ENCODE results near the gene TGM2. TPM values are rescaled to one million over a fixed set of nuclear protein-coding genes. Genes with fewer than 3 reads are reported as not detected.

Gene TGM2
- polyA plus RNA-seq, 1 donor (not counting 4 experiments of a cell fraction or from before 2014, with no cell fraction given) = 18.7 TPM

GRCh38 chr20:38130687-38131587 lies 34.1 kb downstream of the TGM2 start:
- TF ChIP-seq EZH2 (IDR thresholded peaks at IDR 0.05; ENCODE audit: low read length) = no peak
- TF ChIP-seq, protein P1, sequence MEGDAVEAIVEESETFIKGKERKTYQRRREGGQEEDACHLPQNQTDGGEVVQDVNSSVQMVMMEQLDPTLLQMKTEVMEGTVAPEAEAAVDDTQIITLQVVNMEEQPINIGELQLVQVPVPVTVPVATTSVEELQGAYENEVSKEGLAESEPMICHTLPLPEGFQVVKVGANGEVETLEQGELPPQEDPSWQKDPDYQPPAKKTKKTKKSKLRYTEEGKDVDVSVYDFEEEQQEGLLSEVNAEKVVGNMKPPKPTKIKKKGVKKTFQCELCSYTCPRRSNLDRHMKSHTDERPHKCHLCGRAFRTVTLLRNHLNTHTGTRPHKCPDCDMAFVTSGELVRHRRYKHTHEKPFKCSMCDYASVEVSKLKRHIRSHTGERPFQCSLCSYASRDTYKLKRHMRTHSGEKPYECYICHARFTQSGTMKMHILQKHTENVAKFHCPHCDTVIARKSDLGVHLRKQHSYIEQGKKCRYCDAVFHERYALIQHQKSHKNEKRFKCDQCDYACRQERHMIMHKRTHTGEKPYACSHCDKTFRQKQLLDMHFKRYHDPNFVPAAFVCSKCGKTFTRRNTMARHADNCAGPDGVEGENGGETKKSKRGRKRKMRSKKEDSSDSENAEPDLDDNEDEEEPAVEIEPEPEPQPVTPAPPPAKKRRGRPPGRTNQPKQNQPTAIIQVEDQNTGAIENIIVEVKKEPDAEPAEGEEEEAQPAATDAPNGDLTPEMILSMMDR (optimal IDR thresholded peaks at IDR 0.05 in 1 of 3, IDR thresholded peaks at IDR 0.05 in 1 of 3, conservative IDR thresholded peaks at IDR 0.05 in 1 of 3; ENCODE audit: extremely low read depth in 1 of 3, insufficient read depth in 2 of 3, low read length in 3 of 3) = no peak
- H3K27me3 ChIP-seq (ENCODE audit: control insufficient read depth, extremely low read depth, insufficient read depth, low read length) = no peaks in the 10 kb centered on the region
- peaks cover 0 to 2% of the 10 kb centered on the region in 2 experiments for H3K36me3 ChIP-seq (ENCODE audit: control insufficient read depth in 2 of 2, extremely low read depth in 1 of 2, insufficient read depth in 2 of 2, low read length in 2 of 2)
- no peak overlapping the region for H3K4me3 ChIP-seq (ENCODE audit: control insufficient read depth in 2 of 3, extremely low read depth in 1 of 3, insufficient read depth in 2 of 3, low read depth in 1 of 3, low read length in 3 of 3)
- no peak overlapping the region for H3K9ac ChIP-seq (ENCODE audit: control insufficient read depth, extremely low read depth, insufficient read depth, low read length)
- H3K27ac ChIP-seq (ENCODE audit: control insufficient read depth, insufficient read depth, low read length) = no peak overlapping the region
- dilution Hi-C loops (cut with MboI; ENCODE audit: extremely low pct_ligation_motif_present, low sequenced_read_pairs) = no loop called here
- DNase-seq (ENCODE audit: low read depth, low spot score) = no peak
- FAIRE-seq = no peak
- no peaks in the 10 kb centered on the region for H4K20me1 ChIP-seq (ENCODE audit: control insufficient read depth, extremely low read depth, insufficient read depth, low read length)
- H3K9me3 ChIP-seq (ENCODE audit: control insufficient read depth, low read depth, low read length) = no peaks in the 10 kb centered on the region
- no peaks in the 10 kb centered on the region for H3K9me1 ChIP-seq (ENCODE audit: control insufficient read depth, extremely low read depth, insufficient read depth, low read length)
- no peaks in the 10 kb centered on the region for H3K79me2 ChIP-seq (ENCODE audit: control insufficient read depth, insufficient read depth, low read length)
- peaks cover 20% of the 10 kb centered on the region for H3K4me1 ChIP-seq (ENCODE audit: control insufficient read depth, extremely low read depth, insufficient read depth, low read length)
- no peak overlapping the region for H3K4me2 ChIP-seq (ENCODE audit: control insufficient read depth, extremely low read depth, insufficient read depth, low read depth, low read length)
- no peak overlapping the region for H2AFZ ChIP-seq (ENCODE audit: control insufficient read depth, low read length)

DNA sequence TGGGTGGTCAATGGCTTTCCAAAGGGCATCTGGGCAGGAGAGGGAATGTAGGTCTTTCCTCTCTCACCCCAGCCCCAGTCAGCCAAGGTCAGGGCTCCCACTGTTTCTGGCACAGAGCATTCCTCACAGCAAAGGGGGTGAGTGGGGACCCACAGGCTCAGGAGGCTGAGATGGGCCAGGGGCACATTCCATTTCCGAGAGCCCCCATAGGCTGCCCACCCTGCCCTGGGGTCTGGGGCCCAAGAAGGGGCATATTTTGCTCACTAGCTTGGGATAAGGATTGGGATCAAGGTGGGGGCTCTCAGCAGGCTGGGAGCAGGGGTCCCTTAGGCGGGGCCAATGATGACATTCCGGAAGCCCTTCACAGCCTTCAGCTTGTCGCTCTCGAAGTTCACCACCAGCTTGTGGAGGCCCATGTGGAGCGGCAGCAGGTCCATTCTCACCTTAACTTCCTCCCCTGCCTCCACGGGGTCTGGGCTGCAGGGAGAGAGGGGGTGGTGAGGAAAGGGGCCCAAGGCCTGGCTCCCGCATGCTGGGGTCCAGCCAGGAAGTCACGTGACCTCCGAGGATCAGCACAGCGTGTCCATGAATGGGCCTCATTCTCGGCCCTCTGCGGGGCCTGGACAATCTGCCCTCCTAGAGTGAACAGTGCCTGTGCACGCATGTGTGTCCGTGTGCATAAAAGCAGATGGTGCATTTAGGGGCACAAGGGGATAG lies 35.0 kb downstream of the TGM2 start:
- H3K79me2 ChIP-seq (ENCODE audit: control insufficient read depth, insufficient read depth, low read length) = no peaks in the 10 kb centered on the region
- no peak overlapping the region for H3K4me2 ChIP-seq (ENCODE audit: control insufficient read depth, extremely low read depth, insufficient read depth, low read depth, low read length)
- no peak overlapping the region for H3K4me3 ChIP-seq (ENCODE audit: control insufficient read depth in 2 of 3, extremely low read depth in 1 of 3, insufficient read depth in 2 of 3, low read depth in 1 of 3, low read length in 3 of 3)
- H3K9ac ChIP-seq (ENCODE audit: control insufficient read depth, extremely low read depth, insufficient read depth, low read length) = no peak overlapping the region
- H3K4me1 ChIP-seq (ENCODE audit: control insufficient read depth, extremely low read depth, insufficient read depth, low read length) = peaks cover 20% of the 10 kb centered on the region
- dilution Hi-C loops (cut with MboI; ENCODE audit: extremely low pct_ligation_motif_present, low sequenced_read_pairs) = no loop called here
- H4K20me1 ChIP-seq (ENCODE audit: control insufficient read depth, extremely low read depth, insufficient read depth, low read length) = no peaks in the 10 kb centered on the region
- FAIRE-seq (no peak), DNase-seq (ENCODE audit: low read depth, low spot score) (no peak)
- H3K9me1 ChIP-seq (ENCODE audit: control insufficient read depth, extremely low read depth, insufficient read depth, low read length) = no peaks in the 10 kb centered on the region
- H3K27ac ChIP-seq (ENCODE audit: control insufficient read depth, insufficient read depth, low read length) = no peak overlapping the region
- H3K9me3 ChIP-seq (ENCODE audit: control insufficient read depth, low read depth, low read length) = no peaks in the 10 kb centered on the region
- no peaks in the 10 kb centered on the region for H3K27me3 ChIP-seq (ENCODE audit: control insufficient read depth, extremely low read depth, insufficient read depth, low read length)
- H2AFZ ChIP-seq (ENCODE audit: control insufficient read depth, low read length) = no peak overlapping the region
- TF ChIP-seq, protein P1 (optimal IDR thresholded peaks at IDR 0.05 in 1 of 3, IDR thresholded peaks at IDR 0.05 in 1 of 3, conservative IDR thresholded peaks at IDR 0.05 in 1 of 3; ENCODE audit: extremely low read depth in 1 of 3, insufficient read depth in 2 of 3, low read length in 3 of 3) = no peak
- TF ChIP-seq EZH2 (IDR thresholded peaks at IDR 0.05; ENCODE audit: low read length) = no peak
- H3K36me3 ChIP-seq (ENCODE audit: control insufficient read depth in 2 of 2, extremely low read depth in 1 of 2, insufficient read depth in 2 of 2, low read length in 2 of 2) = peaks cover 0 to 2% of the 10 kb centered on the region in 2 experiments
